ENCODE data around the gene ZNF775.

Gene ZNF775

DNA sequence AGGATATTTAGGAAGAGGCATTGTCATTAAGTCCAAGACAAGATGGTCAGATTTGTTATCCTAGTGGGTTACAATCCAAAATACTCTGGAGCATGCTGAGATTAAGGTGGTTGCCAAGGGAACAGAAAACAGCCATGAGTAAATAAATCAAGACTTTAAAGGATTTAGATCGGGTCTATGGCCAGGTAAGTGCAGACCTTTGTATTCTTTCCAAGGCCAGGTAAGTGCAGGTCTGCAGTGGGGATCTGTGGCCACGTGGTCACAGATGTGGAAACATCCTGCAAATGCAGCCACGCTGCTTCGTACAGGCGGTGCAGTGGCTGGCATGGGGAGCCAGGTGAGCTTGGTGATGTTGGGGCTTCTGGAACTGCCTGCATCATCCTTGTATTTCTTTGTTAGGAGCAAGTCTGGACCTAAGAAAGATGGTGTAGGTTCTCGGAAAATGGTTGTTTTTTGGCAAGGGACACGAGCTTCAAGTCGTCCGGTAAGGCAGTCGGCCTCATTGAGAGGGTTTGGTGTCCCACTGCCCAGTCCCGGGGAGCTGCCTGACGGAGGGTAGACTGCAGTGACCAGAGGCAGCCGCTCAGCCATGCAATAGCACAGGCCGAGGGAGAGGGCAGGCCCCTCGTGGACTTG, 21.8 kb downstream of the ZNF775 start:
- no peak for DNase-seq (ENCODE audit: low read depth in 3 of 3)

DNA sequence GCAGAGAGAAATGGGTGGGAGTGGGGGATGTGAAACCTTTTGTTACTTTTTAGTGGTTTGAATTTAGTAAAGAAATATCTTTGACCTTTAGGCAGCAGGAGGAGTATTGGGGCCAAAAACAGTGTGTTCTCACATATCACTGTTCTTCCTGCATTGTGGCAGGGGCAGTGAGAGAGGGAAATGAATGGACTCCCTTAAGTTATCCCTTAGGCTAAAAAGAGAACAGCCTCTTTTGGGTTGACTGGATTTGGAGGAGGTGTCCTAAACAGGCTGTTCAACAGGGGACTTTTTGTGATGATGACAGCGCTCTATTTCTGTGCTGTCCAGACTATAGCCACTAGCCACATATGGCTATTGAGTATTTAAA, 22.3 kb downstream of the ZNF775 start:
- DNase-seq (ENCODE audit: low read depth in 3 of 3): no peak

DNA sequence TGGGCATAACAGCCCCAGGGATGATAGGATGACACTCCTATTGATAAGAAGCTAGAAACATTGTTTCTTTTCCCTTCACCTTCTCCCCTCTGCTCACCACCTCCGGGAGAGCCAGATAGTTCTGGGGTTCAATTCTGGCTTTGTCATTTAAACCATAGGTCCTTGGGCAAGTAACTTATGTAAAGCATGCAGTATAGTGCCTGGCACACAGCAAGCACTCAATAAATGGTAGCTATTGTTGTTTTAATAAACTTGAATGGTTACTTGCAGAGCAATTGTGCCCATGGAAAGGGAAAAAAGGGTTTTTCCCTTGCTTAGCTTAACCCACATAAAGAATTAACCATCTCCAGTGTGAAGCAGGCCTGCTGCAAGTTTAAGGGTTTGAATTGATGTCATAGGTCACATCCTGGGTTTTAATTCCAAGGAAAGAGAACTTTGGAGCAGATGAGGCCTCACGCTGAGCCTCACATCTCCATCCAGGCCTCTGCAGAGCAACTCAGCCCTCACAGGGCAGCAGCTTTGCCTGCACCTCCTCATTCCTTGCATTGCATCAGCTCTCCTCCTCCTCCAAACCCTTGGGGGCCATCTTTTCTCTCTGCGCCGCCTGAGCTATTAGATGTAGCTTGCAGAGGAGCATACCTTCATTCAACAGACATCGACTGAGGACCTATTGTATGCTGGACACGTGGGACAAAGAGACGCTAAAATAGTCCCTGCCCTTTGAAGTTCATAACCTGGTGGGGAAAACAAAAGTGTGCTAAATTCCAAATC, 22.9 kb downstream of the ZNF775 start:
- no peak for DNase-seq (ENCODE audit: low read depth in 3 of 3)

DNA sequence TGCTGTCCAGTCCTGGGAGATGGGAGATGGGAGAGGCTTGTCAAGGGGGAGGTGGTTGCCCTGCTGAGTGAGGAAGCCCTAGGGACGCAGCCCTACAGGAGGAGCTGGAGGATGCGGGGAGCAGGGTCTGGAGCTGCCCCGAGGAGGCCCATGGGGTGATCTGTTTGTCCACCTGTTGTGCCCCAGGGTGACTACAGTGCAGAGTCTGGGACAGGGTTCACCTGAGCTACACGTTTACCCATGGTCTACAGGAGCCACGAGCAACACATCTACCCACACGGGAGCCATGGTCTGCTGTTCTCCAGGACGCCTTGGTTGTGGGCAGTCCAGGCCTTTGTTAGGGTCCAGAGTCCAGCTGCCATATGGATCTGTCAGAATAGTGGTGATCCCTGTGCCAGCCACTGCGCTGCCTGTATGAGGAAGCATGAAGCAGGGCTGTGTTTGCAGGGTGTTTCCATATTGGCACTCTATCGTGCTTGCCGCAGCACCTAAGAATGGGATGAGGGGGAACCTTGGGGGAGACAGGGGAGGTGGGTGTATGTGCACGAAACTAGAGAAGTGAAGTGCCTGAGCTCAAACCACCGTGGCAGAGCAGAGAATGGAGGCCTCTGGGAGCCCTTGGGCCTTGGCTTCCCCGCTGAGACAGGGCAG, 23.7 kb downstream of the ZNF775 start:
- DNase-seq (ENCODE audit: low read depth in 3 of 3): no peak

DNA sequence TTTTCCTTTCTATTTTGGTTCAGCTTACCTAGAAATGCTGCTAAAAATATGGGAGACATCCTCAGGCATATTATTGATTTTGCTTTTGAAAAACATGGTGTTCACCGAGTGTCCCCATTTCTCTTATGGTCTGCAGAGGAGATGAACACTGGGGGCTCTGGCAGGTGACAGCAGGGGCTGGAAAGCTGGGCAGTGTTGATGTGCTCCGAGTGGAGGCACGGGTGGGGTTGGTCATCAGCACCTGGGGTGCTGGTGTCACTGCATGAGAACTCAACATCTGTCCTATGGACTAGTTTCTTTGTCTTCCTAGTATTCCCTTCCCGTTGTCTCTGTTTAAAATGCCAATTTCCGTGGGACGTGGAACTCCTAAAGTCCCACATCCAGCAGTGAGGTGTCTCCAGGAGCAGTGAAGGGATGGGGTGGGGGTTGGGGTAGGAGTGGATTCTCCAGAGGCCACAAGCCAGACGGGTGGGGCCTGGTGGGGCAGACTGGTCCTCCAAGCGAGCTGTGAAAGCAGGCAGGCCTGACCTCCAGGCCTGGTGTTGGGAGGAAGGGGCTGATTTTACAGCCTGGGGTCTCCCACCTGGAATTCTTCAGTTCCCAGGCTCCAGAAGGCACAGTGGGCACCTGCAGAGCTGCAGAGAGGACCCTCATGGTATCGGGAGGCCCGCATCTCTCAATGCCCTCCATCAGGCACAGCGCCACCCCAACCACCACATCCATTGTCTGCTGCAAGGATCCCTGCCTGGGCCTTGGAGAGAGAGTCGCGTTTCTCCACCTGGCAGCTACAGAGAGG, 24.4 kb downstream of the ZNF775 start:
- no peak for DNase-seq (ENCODE audit: low read depth in 3 of 3)

DNA sequence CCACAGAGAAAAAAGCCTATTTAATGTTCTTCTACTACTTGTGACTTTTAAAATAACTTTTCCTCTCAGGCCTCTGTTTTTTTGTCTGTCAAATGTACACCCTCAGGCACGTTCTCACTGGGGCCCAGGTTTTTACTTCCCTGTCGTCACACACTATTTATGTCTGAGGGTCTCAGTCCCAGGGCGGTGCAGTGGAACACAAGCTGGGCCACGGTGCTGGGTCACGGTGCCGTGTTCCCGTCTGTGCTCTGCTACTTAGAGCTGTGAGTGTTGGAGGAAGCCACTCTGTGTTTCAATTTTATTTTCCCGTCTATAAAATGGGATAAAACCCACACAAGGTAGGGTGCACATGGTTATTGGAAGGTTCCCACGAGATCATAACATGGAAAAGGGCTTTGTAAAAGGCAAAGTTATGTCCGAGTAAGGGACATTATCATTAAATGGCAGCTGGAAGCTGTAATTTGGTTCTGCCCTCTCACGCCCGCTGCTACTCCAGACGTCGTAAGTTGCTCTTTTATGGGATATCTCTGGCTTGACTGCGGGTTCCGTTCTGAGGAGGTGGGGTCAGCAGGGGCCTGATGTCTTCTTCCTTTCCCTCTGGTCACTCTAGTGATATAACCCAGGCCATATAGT, 25.2 kb downstream of the ZNF775 start:
- DNase-seq (ENCODE audit: low read depth in 3 of 3): no peak

DNA sequence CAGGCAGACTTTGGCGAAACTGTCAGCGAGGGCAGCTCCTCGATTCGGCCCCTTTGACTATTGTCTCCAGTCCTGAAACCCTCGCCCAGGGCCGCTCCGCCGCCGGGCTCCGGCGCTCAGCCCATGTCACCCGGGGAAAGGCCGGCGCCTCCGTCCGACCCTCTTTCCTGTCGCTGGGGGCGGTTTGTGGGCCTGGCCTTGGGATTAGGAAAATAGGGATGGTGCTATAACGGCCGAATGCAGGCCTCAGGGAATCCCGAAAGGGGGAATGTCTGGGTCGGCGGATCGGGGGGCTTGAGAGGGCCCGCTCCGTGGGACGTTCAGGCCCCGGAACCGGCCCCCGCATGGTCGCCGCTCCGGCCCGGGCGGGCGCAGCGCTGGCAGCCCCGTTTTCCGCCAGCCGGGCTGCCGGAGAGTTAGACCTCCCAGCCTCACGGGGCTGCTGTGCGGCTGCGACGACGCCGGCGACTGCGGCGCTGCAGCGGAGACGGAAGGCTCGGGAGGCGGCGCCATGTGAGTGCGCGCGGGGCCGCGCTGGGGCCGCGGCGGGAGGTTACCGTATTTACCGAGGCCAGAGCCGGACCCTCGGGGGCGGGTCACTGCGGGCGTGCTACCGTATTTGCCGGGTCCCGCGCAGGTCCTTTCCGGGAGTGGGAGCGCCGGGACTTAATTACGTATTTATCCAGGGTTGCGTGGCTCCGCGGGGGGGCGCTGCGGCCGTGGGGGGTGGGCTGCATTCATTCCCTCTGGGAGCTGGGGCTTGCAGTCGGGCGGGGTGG, 25.9 kb downstream of the ZNF775 start:
- DNase-seq (ENCODE audit: low read depth in 3 of 3): peak; percentile 30 to 52 (median 50)

DNA sequence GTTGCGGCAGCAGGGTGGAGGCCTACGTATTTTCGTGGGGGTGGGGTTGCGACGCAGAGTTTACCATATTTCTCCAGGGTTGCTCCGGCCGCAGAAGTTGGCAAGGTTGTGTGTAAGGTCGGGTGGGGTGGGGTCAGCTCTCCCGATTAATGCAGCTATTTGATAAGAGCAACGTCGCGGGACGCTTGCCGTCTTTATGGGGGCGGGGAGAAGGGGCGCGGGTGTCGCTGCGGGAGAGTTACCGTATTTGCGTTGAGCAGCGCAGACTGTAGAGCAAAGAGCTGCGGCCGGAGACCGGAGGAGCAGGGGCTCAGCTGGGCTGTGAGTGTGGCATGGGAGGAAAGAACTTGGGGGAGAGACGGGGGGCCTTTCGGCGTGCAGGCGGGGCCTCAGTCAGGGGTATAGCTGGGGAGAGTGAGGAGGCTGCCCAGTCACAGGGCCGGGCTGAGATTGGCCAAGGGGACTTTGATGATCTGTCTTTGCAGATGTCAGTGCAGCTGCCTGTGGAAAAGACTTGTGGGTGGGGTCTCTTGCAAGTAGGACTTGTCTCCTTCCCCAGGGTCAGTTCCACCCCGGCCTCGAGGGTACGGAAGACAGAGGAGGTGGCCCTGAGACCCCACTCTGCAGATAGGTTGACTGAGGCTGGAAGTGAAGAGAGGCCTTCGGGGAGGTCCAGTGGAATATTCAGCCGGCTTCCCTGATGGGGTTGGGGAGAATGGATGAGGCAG, 26.6 kb downstream of the ZNF775 start:
- no peak for DNase-seq (ENCODE audit: low read depth in 3 of 3)

DNA sequence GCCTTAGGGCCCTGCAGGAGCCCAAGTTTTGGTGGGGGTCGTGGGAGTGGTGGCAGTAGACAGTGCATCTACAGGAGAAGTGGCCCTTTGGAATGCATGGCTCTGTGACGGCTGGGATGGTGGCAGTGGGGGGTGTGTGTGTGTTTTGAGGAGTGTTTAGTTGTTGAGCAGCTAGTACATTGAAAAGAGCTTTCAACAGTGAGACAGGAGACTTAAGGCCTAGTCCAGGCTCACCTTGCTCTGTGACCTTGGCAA, 27.1 kb downstream of the ZNF775 start:
- no peak for DNase-seq (ENCODE audit: low read depth in 3 of 3)

DNA sequence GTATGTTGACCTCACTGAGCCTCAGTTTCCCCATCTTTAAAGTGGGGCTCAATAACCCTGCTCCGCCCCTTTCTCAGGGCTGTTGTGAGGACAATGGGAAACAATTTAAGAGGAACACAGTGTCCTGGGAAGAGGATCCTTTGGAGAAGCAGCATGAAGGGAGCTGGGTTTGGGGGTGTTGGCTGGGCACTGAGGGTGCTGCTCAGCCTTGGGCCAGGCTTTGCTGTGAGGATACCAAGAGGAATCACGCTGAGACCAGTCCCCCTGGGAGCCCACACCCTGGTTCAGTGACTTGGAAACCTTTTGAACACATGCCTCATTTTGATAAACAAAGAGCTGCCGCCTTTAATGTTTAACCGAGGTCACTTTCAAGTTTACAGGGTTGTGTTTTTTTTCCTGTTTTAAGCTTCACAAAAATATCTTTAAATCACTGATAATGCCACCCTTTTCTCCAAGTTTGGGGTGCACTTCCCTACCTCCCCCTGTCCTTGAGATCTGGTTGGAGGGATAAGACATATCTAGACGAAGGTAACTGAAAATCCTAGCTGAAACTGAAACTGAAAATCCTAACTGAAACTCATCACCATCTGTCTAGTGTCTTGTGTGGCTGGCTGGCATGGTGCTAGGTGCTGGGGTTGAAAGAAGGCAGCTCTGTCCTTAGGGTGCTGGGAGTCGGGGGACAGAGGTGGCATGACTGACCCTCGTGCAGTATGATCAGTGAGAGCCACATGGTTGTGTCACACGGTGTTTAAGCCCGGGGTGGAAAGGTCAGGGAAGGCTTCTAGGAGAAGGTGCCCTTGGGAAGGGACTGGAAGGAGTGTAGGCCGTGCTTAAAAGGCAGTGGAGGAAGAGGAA, 27.7 kb downstream of the ZNF775 start:
- no peak for DNase-seq (ENCODE audit: low read depth in 3 of 3)

DNA sequence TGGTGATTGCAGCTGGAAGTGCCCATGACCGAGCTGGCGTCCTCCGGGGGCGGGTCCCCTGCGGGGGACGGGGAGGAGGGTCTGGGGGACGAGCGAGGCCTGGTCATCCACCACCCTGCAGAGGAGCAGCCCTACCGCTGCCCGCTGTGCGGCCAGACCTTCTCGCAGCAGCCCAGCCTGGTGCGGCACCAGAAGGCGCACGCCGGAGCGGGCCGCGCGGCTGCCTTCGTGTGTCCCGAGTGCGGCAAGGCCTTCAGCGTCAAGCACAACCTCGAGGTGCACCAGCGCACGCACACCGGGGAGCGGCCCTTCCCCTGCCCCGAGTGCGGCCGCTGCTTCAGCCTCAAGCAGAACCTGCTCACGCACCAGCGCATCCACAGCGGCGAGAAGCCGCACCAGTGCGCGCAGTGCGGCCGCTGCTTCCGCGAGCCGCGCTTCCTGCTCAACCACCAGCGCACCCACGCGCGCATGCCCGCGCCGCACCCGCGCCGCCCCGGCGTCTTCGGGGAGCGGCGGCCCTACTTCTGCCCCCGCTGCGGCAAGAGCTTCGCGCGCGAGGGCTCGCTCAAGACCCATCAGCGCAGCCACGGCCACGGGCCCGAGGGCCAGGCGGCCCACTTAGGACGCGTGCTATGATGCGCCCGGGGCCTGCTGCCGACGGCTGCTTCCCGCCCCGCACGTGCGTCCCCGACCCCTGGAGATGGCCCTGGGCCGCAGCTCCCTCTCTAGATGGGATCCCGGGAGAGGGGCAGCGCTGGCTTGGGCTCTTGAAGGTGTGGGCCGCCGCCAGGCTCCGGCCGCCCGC, 28.7 kb downstream of the ZNF775 start:
- no peak for DNase-seq (ENCODE audit: low read depth in 3 of 3)

DNA sequence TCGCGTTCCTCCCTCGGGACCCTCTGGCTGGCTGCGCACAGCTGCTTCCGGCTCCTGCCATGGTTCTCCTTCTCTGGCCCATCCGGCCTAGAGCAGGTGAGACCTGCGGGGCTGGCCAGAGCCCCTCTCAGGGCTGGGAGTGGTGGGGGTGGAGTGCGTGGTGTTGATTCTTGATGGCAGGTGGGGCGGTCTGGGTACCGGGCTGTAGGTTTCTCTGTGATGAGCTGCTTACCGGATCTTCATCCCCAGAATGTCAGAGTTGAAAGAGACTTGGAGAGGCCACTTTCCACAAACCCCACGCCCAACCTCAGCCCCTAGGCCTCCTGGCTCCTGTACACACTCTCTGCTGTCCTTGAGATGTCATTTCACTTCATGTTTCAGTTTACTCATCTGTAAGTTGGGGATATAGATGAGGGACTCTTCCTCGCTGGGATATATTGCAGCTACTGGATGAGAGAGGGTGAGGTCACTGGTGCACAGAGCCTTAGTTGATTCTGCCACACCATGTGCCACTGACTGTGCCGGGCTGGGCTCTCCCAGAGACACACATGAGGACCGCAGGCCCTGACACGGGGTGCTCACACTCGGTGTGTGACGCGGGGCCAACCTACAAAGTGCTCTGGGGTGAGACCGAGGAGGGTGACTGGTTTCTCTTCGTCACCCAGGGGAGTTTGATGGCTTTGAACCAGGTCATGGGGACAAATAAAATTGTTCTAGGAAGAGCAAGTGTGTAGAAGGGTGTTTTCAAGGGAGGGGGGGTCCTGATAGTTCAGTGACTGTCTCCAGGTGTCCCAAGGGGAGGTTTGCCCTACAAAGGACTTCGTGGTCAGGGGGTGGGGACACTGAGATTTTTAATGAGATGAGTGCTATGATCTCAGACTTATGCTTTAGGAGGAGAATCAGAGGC, 29.5 kb downstream of the ZNF775 start:
- DNase-seq (ENCODE audit: low read depth in 3 of 3): no peak

DNA sequence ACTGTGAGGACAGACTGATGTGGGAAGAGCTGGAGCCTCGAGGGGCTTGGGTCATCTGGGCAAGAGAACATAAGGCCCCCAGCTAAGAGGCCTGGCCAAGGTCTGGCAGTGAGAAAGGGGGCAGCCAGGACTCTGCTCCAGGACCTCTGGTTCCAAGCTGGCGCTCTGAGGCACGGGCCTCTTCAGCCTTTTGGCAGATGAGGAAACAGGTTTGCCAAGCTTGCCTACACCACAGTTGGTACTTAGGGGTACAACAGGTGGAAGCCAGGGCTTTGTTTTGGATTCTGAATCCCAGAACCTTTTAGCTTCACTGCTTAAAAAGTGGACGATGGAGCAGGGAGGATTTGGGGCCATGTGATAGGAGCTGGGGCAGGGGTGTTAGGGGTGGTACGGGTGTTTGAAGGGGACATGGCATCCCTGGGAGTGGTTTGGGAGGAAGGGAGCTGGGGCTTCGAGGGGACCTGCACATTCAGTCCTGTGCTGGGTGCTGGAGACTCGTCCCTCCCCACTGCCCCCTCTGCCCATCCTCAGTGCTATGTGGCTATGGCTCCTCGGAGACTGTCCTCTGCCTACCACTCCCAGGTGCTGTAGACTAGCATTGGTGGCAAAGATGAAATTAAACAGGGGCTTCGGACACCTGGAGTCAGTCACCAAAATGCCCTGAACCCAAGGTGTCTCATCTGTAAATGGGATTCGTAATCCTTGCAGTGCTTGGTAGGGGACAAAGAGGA, 30.3 kb downstream of the ZNF775 start:
- DNase-seq (ENCODE audit: low read depth in 3 of 3): no peak

DNA sequence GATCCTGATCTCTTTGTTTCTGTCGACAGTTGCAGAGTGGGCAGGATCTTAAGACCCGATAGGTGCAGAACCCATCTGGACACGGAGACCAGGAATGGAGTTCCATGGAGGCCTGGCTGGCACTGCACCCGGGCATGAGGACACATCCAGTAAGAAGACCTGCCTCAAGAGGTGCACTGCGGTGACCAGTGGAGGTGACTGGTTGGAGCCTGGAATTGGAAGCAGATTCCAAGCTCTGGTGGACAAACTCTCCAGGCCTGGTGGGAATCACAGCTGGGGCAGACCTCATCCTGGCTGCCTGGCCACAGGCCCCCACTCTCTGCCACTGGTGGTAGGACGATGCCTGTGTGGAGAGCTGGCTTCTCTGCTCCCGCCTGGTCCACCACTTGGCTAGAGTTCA, 31.0 kb downstream of the ZNF775 start:
- no peak for DNase-seq (ENCODE audit: low read depth in 3 of 3)

DNA sequence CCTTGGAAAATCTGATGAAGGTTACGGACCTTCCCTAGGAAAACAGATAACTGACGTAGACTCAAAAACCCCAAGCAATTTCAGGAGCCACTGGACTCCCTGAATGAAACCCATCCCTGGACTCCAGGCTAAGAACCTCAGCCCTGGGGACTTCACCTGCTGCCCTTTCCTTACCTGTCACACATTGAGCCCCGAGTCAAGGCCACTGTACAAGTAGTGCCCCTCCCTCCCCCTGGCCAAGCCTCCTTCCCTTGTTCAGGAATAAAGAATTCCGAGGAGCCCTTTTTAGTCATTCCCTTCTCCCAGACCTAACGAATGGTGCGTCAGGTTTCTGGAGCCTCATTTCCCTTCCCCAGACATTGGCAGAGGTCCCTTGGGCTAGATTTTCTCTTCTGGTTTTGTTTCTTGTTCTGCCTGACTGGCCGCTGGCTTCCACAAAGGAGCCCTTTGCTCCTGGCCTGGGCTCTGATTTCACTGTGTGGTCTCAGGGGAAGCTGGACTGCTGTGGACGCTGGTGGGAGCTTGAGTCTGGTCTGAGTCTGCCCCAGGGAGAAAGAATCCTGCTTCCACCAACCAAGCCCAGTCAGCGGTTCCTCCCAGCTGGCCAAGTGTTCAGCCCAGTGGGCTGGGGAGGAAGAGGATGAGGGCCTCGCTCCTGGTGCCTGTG, 31.7 kb downstream of the ZNF775 start:
- no peak for DNase-seq (ENCODE audit: low read depth in 3 of 3)

DNA sequence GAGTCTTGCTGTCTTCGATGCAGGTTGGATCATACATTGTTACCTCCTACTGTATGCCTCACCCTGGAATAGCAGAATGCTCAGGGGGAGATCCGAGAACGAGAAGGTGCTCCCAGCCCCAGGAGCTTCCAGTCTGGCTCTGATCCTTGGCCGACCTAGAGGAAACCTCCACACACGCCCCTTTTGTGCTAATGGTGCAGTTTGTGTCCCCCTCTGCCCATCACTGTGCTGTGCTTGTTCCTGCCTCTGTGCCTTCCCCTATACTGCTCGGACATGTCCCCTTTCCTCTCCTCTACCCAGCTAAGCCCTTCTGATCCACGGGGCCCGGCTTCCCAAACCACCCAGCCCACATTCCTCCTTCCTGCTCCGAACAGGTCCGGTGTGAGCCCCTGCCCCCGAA, 32.5 kb downstream of the ZNF775 start:
- no peak for DNase-seq (ENCODE audit: low read depth in 3 of 3)

DNA sequence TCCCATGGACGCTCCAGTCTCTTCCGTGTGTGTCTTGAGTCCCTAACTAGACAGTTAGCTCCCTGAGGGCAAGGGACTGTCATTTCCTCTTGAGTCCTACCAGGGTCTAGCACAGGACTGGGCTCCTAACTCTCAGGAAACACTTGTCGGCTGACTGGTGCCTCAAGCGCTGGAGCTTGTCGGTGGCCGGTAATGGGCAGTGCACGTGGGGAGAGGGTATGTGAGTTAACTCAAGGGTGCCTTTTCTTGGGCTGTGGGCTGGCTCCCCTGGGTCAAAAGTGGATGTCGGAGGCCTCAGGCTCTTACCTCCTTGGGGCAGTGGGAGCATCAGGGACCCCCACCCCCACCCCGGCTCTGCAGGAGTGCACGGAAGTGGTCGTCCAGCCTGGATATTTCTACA, 32.9 kb downstream of the ZNF775 start:
- DNase-seq (ENCODE audit: low read depth in 3 of 3): no peak

Data from stimulated activated CD4-positive, alpha-beta T cell treated with anti-CD3 and anti-CD28 coated beads, TNF-alpha, amount 100 ng/mL, for 4 hours (primary cell).